Activated CD8-positive, alpha-beta memory T cell treated with anti-CD3 and anti-CD28 coated beads for 1 hour (primary cell): ENCODE results near the gene ABCG4.
A peak's percentile ranks its signal among the peaks of the same experiment; 100 is the strongest.
"Not testable (repeated sequence)": the region's sequence is repeated elsewhere in the genome, so short reads cannot be mapped to it uniquely, and the experiment has no call there.

Source experiments
- DNase-seq, 2 donors: peaks; one replicate each; pipeline ENCODE4 v3.0.0-alpha.2; 2020; ENCODE audit warnings: low read depth in 1 of 2; ENCODE audit errors: extremely low read depth in 1 of 2

The ABCG4 gene

GRCh38 chr11:119149018-119149785 is at the start of gene ABCG4:
TSS of gene ABCG4 (plus strand) at chr11:119149052. CDS start at chr11:119149966, 914 bp downstream.
- DNase-seq: no peak

- DNase-seq: no peak
Measured at GRCh38 chr11:119099711-119100110, 49.1 kb upstream of the ABCG4 start.

- no peak for DNase-seq
Measured at GRCh38 chr11:119100246-119100970, 48.4 kb upstream of the ABCG4 start.

GRCh38 chr11:119100994-119101758 is 47.7 kb upstream of the ABCG4 start:
- no peak for DNase-seq

- DNase-seq: peak; percentile 63 to 73
Measured at GRCh38 chr11:119101759-119102423, 47.0 kb upstream of the ABCG4 start, which contains the start of gene DPAGT1. TSS of gene DPAGT1 (minus strand) at chr11:119101853. CDS start at chr11:119101655, 198 bp downstream.

GRCh38 chr11:119103161-119103664 is 45.6 kb upstream of the ABCG4 start:
- DNase-seq: not testable (repeated sequence)

- no peak for DNase-seq
Measured at GRCh38 chr11:119103793-119104192, 45.1 kb upstream of the ABCG4 start.

- peak; percentile 55 to 78 for DNase-seq
Measured at GRCh38 chr11:119106564-119107537, 42.0 kb upstream of the ABCG4 start, which contains the start of gene C2CD2L. TSS of gene C2CD2L (plus strand) at chr11:119107344. CDS start at chr11:119107742, 398 bp downstream.

- no peak for DNase-seq
Measured at GRCh38 chr11:119107538-119108145, 41.2 kb upstream of the ABCG4 start.

- peak in 1 of 2 donors; percentile 13 for DNase-seq
Measured at GRCh38 chr11:119108146-119108856, 40.6 kb upstream of the ABCG4 start.

- DNase-seq: no peak
Measured at GRCh38 chr11:119108857-119109221, 40.0 kb upstream of the ABCG4 start.

GRCh38 chr11:119109843-119110242 is 39.0 kb upstream of the ABCG4 start:
- DNase-seq: no peak

GRCh38 chr11:119110439-119110838 is 38.4 kb upstream of the ABCG4 start:
- no peak for DNase-seq

- DNase-seq: no peak
Measured at GRCh38 chr11:119111361-119111925, 37.4 kb upstream of the ABCG4 start.

- no peak for DNase-seq
Measured at GRCh38 chr11:119112314-119113020, 36.4 kb upstream of the ABCG4 start.

- DNase-seq: no peak
Measured at GRCh38 chr11:119113716-119114115, 35.1 kb upstream of the ABCG4 start.

GRCh38 chr11:119114351-119114750 is 34.5 kb upstream of the ABCG4 start:
- DNase-seq: no peak
